Kidney (tissue), 14 donors: ENCODE measurements around the gene MUCL3. TPM values are rescaled to one million over a fixed set of nuclear protein-coding genes. Genes with fewer than 3 reads are reported as not detected.

Experiments
- DNase-seq, 5 donors: peaks; one replicate each; pipeline ENCODE4 v3.0.0-alpha.2; 2013 to 2020
- FAIRE-seq: peaks from 2 replicates; lab custom pipeline; 2012; peaks lifted over from hg19 to GRCh38; lab: Jason Lieb, UNC
- H3K27ac ChIP-seq, 2 donors: one replicate each; pipeline ENCODE4 v1.7.0; 2013; ENCODE audit warnings: low read depth in 2 of 2, low read length in 2 of 2, inconsistent platforms in 1 of 2
- H3K27me3 ChIP-seq: one replicate; pipeline ENCODE4 v1.7.1; 2013; ENCODE audit warnings: low read length, inconsistent platforms; ENCODE audit not compliant: control insufficient read depth, insufficient read depth
- H3K36me3 ChIP-seq, 3 donors: one replicate each; pipeline versions ENCODE4 v1.7.0 to v1.7.1; 2013; ENCODE audit warnings: low read length in 3 of 3, control low read depth in 1 of 3, inconsistent platforms in 1 of 3; ENCODE audit not compliant: insufficient read depth in 3 of 3, control insufficient read depth in 2 of 3
- H3K4me1 ChIP-seq, 3 donors: one replicate each; pipeline versions ENCODE4 v1.7.0 to v1.7.1; 2013; ENCODE audit warnings: low read length in 3 of 3, inconsistent platforms in 1 of 3, low read depth in 1 of 3; ENCODE audit not compliant: control insufficient read depth in 2 of 3, insufficient read depth in 2 of 3
- H3K4me3 ChIP-seq, 3 donors: one replicate each; pipeline versions ENCODE4 v1.7.0 to v1.8.1; 2013; ENCODE audit warnings: low read length in 3 of 3, control low read depth in 1 of 3, inconsistent platforms in 1 of 3
- H3K9ac ChIP-seq, 3 donors: one replicate each; pipeline versions ENCODE4 v1.7.0 to v1.7.1; 2013; ENCODE audit warnings: low read length in 3 of 3, control low read depth in 1 of 3, inconsistent platforms in 1 of 3
- H3K9me3 ChIP-seq, 3 donors: one replicate each; pipeline versions ENCODE4 v1.7.0 to v1.7.1; 2013; ENCODE audit warnings: low read length in 3 of 3, control low read depth in 1 of 3, inconsistent platforms in 1 of 3; ENCODE audit not compliant: control insufficient read depth in 2 of 3, insufficient read depth in 1 of 3
- CTCF ChIP-seq: IDR thresholded peaks from 3 replicates; pipeline ENCODE4 v1.5.1; 2012; ENCODE audit warnings: mild to moderate bottlenecking, moderate library complexity, borderline replicate concordance; ENCODE audit not compliant: insufficient read depth; ENCODE audit errors: extremely low read depth
- intact Hi-C: fragments of 100-400 bp; cut with DNase I; formaldehyde crosslinking; loops from one replicate; pipeline ENCODE4 v1.11.1; 2022
- polyA plus RNA-seq: library from polyadenylated mRNA; stranded (reverse); fragments of 350-450 nt; fragmentation: Illumina TruSeq; extraction: RNeasy Lipid Tissue Mini Kit (QIAGEN cat#74804); gene quantifications from one replicate; pipeline ENCODE4 v1.2.3, GENCODE V29; 2014; ENCODE audit warnings: low read depth, low replicate concordance; ENCODE audit not compliant: insufficient read depth
- total RNA-seq: library from RNA; stranded (reverse); fragmentation: NEBNext Ultra II Directional; extraction: Animal tissue kit (Norgen Biotek cat#: 25700); gene quantifications from one replicate; pipeline ENCODE4 v1.2.1, GENCODE V29; 2021
- donor health status: control.
- donor health status: control.
- donor health status: control.
- donor health status: control.
- donor health status: control.
- donor health status: DM: yes; HTN: yes; CAD: no.
- donor health status: Normal renal cell carcinoma (clear cell type).

The MUCL3 gene
- total and polyA plus RNA-seq, 2 donors from 2014 or later, result 0.13 TPM; not detected in 1

- no peak for DNase-seq
- Histone ChIP-seq H3K27ac (no peak overlapping the region), H3K9ac (peak overlapping the region in 1 of 3 donors; percentile 10), H3K9me3 (no peaks in the 10 kb centered on the region), H3K27me3 (no peaks in the 10 kb centered on the region), H3K36me3 (no peaks in the 10 kb centered on the region), H3K4me1 (no peaks in the 10 kb centered on the region), H3K4me3 (peak overlapping the region in 1 of 3 donors; percentile 53)
- intact Hi-C loops, result no loop called here
- no peak for FAIRE-seq
- TF ChIP-seq CTCF, result no peak
Measured at GRCh38 chr6:30954631-30955366, 14.0 kb downstream of the MUCL3 start.

GRCh38 chr6:30955367-30956042, 14.7 kb downstream of the MUCL3 start:
- intact Hi-C loops, result no loop called here
- Histone ChIP-seq H3K36me3 (no peaks in the 10 kb centered on the region), H3K27me3 (no peaks in the 10 kb centered on the region), H3K27ac (no peak overlapping the region), H3K9ac (peak overlapping the region; percentile 9 to 29 (median 10)), H3K4me1 (no peaks in the 10 kb centered on the region), H3K4me3 (peak overlapping the region; percentile 40 to 53 (median 44)), H3K9me3 (no peaks in the 10 kb centered on the region)
- FAIRE-seq (no peak), DNase-seq (peak; percentile 81 to 91 (median 82))
- TF ChIP-seq CTCF, result no peak

- FAIRE-seq, result no peak
- no peak overlapping the region for H3K4me3 ChIP-seq
- TF ChIP-seq CTCF, result no peak
- H3K36me3 ChIP-seq, result no peaks in the 10 kb centered on the region
- no peaks in the 10 kb centered on the region for H3K9me3 ChIP-seq
- DNase-seq, result no peak
- intact Hi-C loops, result no loop called here
- no peaks in the 10 kb centered on the region for H3K4me1 ChIP-seq
- no peaks in the 10 kb centered on the region for H3K27me3 ChIP-seq
- no peak overlapping the region for H3K9ac ChIP-seq
- no peak overlapping the region for H3K27ac ChIP-seq
Measured at GRCh38 chr6:30957716-30958115, 16.9 kb downstream of the MUCL3 start.
